Activated naive CD4-positive, alpha-beta T cell treated with anti-CD3 and anti-CD28 coated beads for 36 hours (primary cell): ENCODE data around the gene HS1BP3. TPM values are rescaled to one million over a fixed set of nuclear protein-coding genes. Genes with fewer than 3 reads are reported as not detected.

Experiments
- CTCF ChIA-PET: fragments of 350-600 bp; sonication (Branson Sonifier 250); formaldehyde crosslinking; loops from one replicate; lab custom pipeline; 2021; ENCODE audit warnings: antibody characterized with exemption; lab: Charles Lee
- DNase-seq: peaks from one replicate; pipeline ENCODE4 v3.0.0-alpha.2; 2020
- H3K27ac Mint-ChIP-seq: one replicate; pipeline ENCODE4 v1.8.0; 2021; ENCODE audit warnings: mild to moderate bottlenecking, mixed read lengths
- H3K27me3 Mint-ChIP-seq: one replicate; pipeline ENCODE4 v1.8.0; 2021; ENCODE audit warnings: low read depth, mixed read lengths
- H3K36me3 Mint-ChIP-seq: one replicate; pipeline ENCODE4 v1.8.0; 2021; ENCODE audit warnings: low read depth, mixed read lengths
- H3K4me1 Mint-ChIP-seq: one replicate; pipeline ENCODE4 v1.8.0; 2021; ENCODE audit warnings: low read depth, mixed read lengths
- H3K4me3 Mint-ChIP-seq: one replicate; pipeline ENCODE4 v1.8.0; 2021; ENCODE audit warnings: mild to moderate bottlenecking, moderate library complexity, mixed read lengths
- H3K9me3 Mint-ChIP-seq: one replicate; pipeline ENCODE4 v1.8.0; 2021; ENCODE audit warnings: mixed read lengths
- intact Hi-C: fragments of 100-400 bp; cut with micrococcal nuclease; formaldehyde crosslinking; loops from one replicate; pipeline ENCODE4 v1.15.1; 2023
- total RNA-seq, 2 experiments: library from RNA; stranded (reverse); gene quantifications; one replicate each; pipeline ENCODE4 v1.2.3, GENCODE V29; 2021

HS1BP3 gene
- total RNA-seq, 2 experiments from 2014 or later, result 6.0 to 6.1 TPM

DNA sequence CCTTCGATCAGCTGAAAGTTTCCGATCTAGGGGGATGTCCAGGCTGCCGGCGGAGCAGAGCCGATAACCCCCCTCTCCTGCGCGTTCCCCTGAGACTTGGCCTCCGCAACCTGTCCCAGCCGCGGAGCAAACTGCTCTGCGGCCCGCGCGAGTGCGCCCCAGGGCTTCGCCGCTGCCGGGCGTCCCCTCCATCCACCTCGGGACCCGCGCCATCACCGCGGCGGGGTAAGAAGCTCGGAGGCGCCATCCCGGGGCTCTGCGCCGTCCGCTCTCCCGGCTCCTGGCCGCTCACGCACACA, 15.1 kb upstream of the HS1BP3 start:
- H3K27ac Mint-ChIP-seq, result no peak overlapping the region
- no peaks in the 10 kb centered on the region for H3K36me3 Mint-ChIP-seq
- H3K4me1 Mint-ChIP-seq, result peaks cover 10% of the 10 kb centered on the region
- intact Hi-C loops, result loop anchor here (10.0 kb wide), 1 partner anchor 379 kb away; the partner anchor contains the start of gene APOB
- no peaks in the 10 kb centered on the region for H3K9me3 Mint-ChIP-seq
- CTCF ChIA-PET, result interaction anchor here (0.6 to 8.9 kb wide), 8 partner anchors 10 to 296 kb away, joined by 3 to 174 read pairs (median 4); partner anchors contain the start of genes HS1BP3 and RHOB
- peak overlapping the region; percentile 68 for H3K4me3 Mint-ChIP-seq
- DNase-seq, result no peak
- H3K27me3 Mint-ChIP-seq, result peaks cover 56% of the 10 kb centered on the region

DNA sequence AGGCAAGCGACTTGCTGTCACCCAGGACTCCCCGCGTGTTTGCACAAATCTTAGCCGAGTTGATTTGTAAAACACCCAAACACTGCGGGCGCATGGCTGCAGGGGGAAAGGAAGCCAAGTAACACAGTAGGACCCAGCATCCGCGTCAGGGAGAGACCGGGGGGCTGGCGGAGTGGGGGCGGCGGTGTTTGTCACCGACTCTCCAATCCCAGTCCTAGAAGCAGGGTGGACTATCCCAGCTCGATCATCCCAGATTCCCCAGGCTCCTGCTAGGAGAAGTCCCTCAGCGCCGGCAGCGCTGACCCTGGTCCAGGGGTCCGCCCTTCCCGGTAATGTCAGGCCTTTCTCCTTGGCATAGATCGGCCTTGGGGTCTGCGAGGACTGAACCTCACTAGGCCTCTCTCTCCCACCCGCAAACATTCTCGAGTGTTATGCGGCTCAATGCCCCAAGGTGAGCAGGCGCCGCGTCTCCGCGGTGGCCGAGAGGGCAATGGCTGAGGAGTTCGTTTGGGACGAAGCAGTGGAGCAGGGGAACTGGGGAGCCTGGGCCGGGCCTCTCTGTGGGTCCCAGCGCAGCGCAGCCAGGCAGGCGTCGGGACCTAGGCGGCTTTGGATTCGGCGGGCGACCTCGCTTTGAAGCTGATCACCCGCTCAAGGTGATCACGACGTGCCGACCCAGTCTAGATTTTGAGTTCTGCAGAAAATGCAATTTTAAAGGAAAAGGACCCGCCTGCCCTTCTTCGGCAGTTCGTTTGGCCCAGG, 14.5 kb upstream of the HS1BP3 start:
- Mint-ChIP-seq H3K4me3 (peak overlapping the region; percentile 68), H3K36me3 (no peaks in the 10 kb centered on the region), H3K4me1 (peaks cover 10% of the 10 kb centered on the region), H3K27me3 (peaks cover 56% of the 10 kb centered on the region), H3K27ac (no peak overlapping the region), H3K9me3 (no peaks in the 10 kb centered on the region)
- intact Hi-C loops, result loop anchor here (10.0 kb wide), 1 partner anchor 379 kb away; the partner anchor contains the start of gene APOB
- CTCF ChIA-PET, result interaction anchor here (0.6 to 8.9 kb wide), 7 partner anchors 13 to 297 kb away, joined by 3 to 174 read pairs (median 3); partner anchors contain the start of genes HS1BP3 and RHOB
- no peak for DNase-seq

DNA sequence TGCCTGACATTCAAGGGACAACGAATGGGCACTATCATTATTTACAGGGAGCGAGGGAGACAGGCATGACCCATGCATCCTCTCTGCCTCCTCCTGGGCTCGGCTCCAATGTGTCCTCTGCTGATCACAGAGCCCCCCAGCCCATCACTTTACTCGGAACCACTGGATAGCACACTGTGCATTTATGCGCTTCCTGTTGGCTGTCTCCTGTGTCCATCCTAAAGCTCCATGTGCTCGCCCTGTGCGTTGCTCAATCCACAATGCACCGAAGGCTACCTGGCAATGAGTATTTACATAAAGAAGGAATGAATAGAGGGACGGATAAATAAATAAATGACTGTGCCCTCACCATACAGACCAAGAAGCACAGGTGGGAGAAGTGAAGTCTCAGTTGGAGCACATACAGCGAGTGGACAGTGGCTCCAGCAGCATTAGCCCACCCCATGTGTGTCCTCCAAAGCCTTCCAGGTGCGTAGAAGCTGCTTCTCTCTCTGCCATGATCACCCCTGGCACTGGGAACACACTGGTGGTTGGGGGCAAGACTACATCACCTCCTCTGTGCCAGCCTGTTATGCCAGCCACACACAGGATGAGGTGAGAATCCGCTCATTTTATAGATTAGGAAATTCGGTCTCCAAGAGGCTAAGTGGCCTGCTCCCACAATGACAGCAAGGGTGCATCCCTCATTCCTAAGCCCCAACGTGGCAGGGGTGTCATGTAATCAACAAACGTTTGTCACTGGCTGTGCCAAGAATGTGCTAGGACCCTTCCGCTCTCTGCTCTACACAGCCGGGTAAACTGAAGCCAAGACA, 13.7 kb upstream of the HS1BP3 start:
- intact Hi-C loops, result loop anchor here (5.0 to 10.0 kb wide), 2 partner anchors 380 to 653 kb away; partner anchors contain the start of gene APOB
- Mint-ChIP-seq H3K36me3 (no peaks in the 10 kb centered on the region), H3K27me3 (peaks cover 60% of the 10 kb centered on the region), H3K4me3 (no peak overlapping the region), H3K27ac (no peak overlapping the region), H3K4me1 (peaks cover 10% of the 10 kb centered on the region), H3K9me3 (no peaks in the 10 kb centered on the region)
- CTCF ChIA-PET, result interaction anchor here (0.7 to 8.9 kb wide), 3 partner anchors 99 to 298 kb away, joined by 3 to 174 read pairs (median 5); partner anchors contain the start of gene RHOB
- no peak for DNase-seq

DNA sequence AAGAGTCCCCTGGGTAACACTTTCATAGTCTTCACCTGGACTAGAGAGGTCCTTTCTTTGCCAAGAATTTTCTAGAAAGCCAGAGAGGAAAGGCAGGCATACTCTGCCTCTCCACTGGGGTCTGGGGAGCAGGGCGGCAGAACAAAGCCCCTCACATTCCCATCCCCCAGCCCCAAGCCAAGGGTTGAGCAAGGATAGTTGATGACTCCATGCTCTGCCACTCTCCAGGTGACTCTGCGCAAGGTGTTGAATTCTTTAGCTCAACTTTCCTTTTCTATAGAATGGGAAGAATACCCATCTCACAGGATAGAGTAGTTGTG, 13.1 kb upstream of the HS1BP3 start:
- Mint-ChIP-seq H3K27ac (no peak overlapping the region), H3K36me3 (no peaks in the 10 kb centered on the region), H3K4me3 (no peak overlapping the region), H3K9me3 (no peaks in the 10 kb centered on the region), H3K27me3 (peaks cover 62% of the 10 kb centered on the region), H3K4me1 (peaks cover 10% of the 10 kb centered on the region)
- intact Hi-C loops, result loop anchor here (5.0 to 10.0 kb wide), 2 partner anchors 381 to 653 kb away; partner anchors contain the start of gene APOB
- CTCF ChIA-PET, result interaction anchor here (0.6 to 8.9 kb wide), 3 partner anchors 99 to 707 kb away, joined by 3 to 174 read pairs (median 3); no protein-coding TSS in a partner anchor
- DNase-seq, result no peak

DNA sequence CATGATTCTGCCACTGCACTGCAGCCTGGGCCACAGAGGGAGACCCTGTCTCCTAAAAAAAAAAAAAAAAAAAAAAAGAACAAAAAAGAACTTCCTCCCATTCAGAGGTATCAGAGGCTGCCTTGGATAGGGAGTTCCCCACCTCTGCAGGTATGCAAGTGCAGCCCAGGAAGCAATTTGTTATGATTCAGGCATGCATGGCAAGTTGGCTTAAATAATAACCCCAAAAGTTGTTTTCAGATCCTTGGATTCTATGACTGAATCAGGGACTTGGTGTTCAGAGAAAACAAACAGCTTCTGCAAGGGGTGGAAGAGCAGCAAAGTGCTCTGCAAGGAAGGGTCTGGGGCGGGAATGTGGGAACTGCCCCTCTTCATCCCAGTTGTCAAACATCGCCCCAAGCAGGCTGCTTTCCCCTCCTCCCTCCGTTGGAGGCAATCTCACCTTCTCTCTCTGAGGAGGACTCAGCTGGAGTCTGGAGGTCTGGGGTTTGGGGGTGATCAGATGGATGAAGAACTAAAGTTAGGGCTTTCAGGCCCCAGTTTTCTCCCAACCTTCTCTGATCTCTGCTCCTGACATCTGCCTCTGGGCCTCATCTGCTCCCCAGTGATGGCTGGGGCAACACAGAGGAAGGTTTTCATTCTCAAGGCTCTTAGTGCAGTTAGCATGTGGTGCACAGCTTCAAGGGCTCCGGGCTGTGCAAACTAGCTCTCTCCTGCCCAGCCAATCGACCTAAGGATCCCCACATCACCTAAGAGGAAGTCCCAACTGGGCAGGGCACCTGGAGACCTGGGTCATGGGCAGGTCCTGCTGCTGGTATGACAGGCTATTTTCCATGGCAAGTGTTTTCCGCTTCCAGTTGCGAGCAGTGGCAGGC, 12.5 kb upstream of the HS1BP3 start:
- intact Hi-C loops, result loop anchor here (5.0 to 10.0 kb wide), 2 partner anchors 381 to 654 kb away; partner anchors contain the start of gene APOB
- H3K4me1 Mint-ChIP-seq, result peaks cover 10% of the 10 kb centered on the region
- peaks cover 56% of the 10 kb centered on the region for H3K27me3 Mint-ChIP-seq
- H3K9me3 Mint-ChIP-seq, result no peaks in the 10 kb centered on the region
- no peak overlapping the region for H3K4me3 Mint-ChIP-seq
- CTCF ChIA-PET, result interaction anchor here (0.6 to 8.9 kb wide), 4 partner anchors 13 to 708 kb away, joined by 3 to 174 read pairs (median 38); partner anchors contain the start of genes HS1BP3 and LDAH
- no peaks in the 10 kb centered on the region for H3K36me3 Mint-ChIP-seq
- H3K27ac Mint-ChIP-seq, result no peak overlapping the region
- no peak for DNase-seq

DNA sequence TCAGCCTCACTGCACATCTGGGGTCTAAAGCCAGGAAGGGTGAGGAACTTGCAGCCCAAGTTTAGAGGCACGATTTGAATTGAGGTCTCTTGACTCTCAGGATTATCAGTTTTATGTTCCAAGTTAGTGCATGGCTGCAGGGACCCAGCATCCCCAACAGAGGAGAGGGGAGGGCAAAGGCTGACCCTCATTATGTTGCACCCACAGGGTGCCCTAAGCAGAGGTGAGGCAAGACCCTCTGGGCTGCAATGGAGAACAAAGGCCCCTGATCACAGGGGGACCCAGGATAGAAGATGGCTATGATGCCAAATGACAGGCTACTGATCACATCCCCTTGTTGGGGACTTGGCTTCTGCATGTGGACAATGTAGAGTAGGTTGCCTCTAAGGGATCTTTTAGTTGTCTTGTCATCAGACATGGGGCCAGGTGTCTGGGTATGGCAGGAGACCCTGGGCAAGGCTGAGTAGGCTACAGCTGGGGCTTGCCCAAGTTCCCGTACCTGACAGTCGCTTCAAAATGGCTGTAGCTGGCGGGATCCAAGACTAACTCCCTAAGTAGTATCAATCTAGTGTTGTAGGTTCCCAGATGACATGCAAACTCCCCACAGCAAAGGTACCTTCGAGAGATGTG, 11.5 kb upstream of the HS1BP3 start:
- DNase-seq, result no peak
- CTCF ChIA-PET, result interaction anchor here (0.6 to 8.9 kb wide), 20 partner anchors 12 to 307 kb away, joined by 3 to 174 read pairs (median 5); partner anchors contain the start of genes HS1BP3 and LDAH
- no peaks in the 10 kb centered on the region for H3K36me3 Mint-ChIP-seq
- peaks cover 8% of the 10 kb centered on the region for H3K4me1 Mint-ChIP-seq
- no peaks in the 10 kb centered on the region for H3K9me3 Mint-ChIP-seq
- H3K4me3 Mint-ChIP-seq, result no peak overlapping the region
- intact Hi-C loops, result loop anchor here (5.0 to 10.0 kb wide), 2 partner anchors 382 to 655 kb away; partner anchors contain the start of gene APOB
- H3K27me3 Mint-ChIP-seq, result peaks cover 46% of the 10 kb centered on the region
- no peak overlapping the region for H3K27ac Mint-ChIP-seq

DNA sequence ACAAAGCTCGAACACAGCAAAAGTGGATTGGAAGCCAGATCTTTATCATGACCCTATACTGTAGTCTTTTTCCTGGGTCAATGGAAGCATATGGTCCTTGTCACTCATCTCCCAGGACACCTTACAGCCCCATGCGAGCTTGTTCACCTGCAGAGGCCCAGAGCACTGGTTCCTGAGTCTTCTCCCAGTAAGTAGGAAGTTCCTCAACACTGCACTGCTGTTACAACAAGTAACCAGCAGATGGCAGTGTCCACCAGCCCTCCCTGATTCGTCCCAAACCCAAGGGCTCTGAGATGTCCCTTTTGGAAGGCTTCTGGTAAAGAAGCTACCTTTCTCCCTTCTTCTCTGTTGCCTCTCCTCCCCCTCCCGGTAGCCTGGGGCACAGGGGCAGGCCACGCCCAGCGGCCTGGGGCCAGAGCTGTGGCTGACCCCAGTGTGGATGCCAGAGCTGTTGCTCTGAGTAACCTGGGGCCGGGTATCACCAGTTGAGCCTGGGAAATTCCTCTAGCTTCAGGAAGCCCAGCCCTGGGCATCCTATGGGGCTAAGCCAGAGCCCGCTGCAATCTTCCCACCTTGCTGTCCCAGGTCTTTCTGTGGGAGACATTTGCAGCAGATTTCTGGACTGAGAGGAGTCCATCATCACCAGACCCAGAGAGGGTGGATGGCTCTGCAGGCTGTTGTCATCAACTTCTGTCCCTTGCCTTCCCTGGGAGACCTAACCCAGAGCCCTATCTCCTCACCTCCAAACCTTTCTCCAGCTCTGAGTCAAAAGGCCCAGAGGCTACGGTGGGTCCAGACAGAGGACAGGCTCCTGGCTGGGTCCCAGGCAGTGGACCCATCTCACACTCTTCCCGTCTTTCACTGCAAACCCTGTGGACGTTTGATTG, 10.8 kb upstream of the HS1BP3 start:
- CTCF ChIA-PET, result interaction anchor here (0.6 to 8.9 kb wide), 46 partner anchors 9 to 623 kb away, joined by 3 to 174 read pairs (median 4); partner anchors contain the start of genes HS1BP3, LDAH and RHOB

DNA sequence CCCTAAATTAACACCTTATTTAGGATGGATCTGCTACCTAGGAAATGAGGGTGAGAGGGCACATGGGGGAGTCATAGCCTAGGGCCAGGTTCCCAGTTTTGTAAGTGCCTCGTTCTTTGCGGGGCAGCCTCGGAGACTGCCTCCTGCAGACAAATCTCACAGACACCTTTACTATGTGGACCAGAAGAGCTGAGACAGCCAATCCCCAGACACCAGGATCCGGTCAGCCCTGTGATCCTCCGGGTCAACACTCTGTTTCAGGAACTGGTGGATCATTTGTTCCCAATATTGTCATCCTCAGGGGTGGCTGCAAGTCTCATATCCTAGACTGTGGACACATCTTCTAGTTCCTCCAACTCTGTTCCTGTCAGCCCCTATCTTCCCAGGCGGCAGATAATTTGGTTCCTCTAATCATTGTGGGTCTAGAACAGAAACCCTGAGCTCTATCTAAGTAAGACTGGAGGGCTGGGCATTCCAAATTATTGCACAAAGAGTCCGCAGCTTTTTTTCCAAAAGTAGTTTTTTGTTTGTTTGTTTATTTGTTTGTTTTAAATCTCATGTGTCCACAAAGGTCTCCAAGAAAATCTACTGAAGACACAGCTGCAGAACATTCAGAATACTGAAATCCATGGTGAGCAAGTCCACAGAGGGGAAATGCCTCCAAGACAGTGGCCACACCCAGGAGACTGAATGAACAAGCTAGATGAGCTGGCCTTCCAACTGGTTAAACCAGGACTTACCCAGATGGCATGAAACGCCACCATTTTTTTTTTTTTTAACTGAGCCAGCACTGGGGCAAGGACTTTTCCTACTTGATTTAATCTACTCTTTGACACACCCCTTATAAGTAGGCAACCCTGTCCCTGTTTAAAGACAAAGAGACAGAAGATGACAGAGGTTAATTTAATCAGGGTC, 9.9 kb upstream of the HS1BP3 start:
- no peaks in the 10 kb centered on the region for H3K36me3 Mint-ChIP-seq
- intact Hi-C loops, result loop anchor here (1.0 to 10.0 kb wide), 6 partner anchors 162 to 657 kb away; partner anchors contain the start of genes APOB and LDAH
- no peak overlapping the region for H3K27ac Mint-ChIP-seq
- DNase-seq, result no peak
- peaks cover 41% of the 10 kb centered on the region for H3K27me3 Mint-ChIP-seq
- no peak overlapping the region for H3K4me3 Mint-ChIP-seq
- no peaks in the 10 kb centered on the region for H3K9me3 Mint-ChIP-seq
- peaks cover 4% of the 10 kb centered on the region for H3K4me1 Mint-ChIP-seq
- CTCF ChIA-PET, result interaction anchor here (0.6 to 8.9 kb wide), 39 partner anchors 8 to 624 kb away, joined by 3 to 174 read pairs (median 5); partner anchors contain the start of genes HS1BP3, LDAH and RHOB

More for the DNA sequence above, 10.8 kb upstream of the HS1BP3 start:
- H3K27me3 Mint-ChIP-seq, result peaks cover 46% of the 10 kb centered on the region
- H3K4me1 Mint-ChIP-seq, result peaks cover 8% of the 10 kb centered on the region
- intact Hi-C loops, result loop anchor here (1.0 to 10.0 kb wide), 6 partner anchors 161 to 656 kb away; partner anchors contain the start of genes APOB and LDAH
- H3K9me3 Mint-ChIP-seq, result no peaks in the 10 kb centered on the region
- no peak overlapping the region for H3K27ac Mint-ChIP-seq
- H3K36me3 Mint-ChIP-seq, result no peaks in the 10 kb centered on the region
- peak; percentile 77 for DNase-seq
- H3K4me3 Mint-ChIP-seq, result no peak overlapping the region

DNA sequence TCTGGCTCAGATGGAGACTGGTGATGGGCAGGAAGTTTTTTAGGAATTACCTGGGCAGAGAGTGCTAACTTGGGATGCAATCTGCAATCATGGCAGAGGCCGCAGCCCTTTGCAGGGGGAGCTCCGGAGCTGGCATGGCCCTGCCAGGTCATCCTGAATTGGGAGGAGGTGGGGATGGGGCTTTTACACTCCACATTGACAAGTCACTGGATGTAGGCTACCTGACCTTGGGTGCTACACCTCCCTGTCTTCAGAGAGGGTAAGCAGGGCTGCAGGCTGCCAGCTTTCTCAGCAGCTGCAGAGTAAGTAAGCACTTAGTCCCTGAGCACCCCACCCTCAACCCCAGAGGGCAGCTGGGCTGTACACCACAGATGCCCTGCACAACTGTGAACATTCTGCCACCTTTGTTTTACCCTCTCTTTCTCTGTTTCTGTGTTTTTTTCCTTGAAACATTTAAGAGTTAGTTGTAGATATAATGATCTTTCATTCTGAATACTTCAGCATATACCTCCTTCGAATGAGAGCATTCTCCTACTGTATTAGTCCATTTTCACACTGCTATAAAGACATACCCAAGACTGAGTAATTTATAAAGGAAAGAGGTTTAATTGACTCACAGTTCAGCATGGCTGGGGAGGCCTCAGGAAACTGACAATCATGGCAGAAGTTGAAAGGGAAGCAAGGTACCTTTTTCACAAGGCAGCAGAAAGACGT, 6.8 kb upstream of the HS1BP3 start:
- no peaks in the 10 kb centered on the region for H3K9me3 Mint-ChIP-seq
- no peaks in the 10 kb centered on the region for H3K4me1 Mint-ChIP-seq
- intact Hi-C loops, result loop anchor here (10.0 kb wide), 1 partner anchor 1313 kb away; no protein-coding TSS in a partner anchor
- CTCF ChIA-PET, result interaction anchor here (1.4 kb wide), 1 partner anchor 14 kb away, joined by 3 read pairs; no protein-coding TSS in a partner anchor
- H3K27me3 Mint-ChIP-seq, result peaks cover 15% of the 10 kb centered on the region
- H3K4me3 Mint-ChIP-seq, result no peak overlapping the region
- no peaks in the 10 kb centered on the region for H3K36me3 Mint-ChIP-seq
- DNase-seq, result no peak
- H3K27ac Mint-ChIP-seq, result no peak overlapping the region
